Measurements from ENCODE around the gene FHL2. TPM values are rescaled to one million over a fixed set of nuclear protein-coding genes. Genes with fewer than 3 reads are reported as not detected.

The FHL2 gene
- 10 to 100 TPM; 31.7 to 80.5 (median 34.1) TPM for polyA plus RNA-seq (ENCODE audit: insufficient read length in 4 of 4)

- DNase-seq (ENCODE audit: low read depth in 4 of 4, low spot score in 3 of 4) = peak in 1 of 4 donors; percentile 55
Measured at GRCh38 chr2:105398336-105399206, at the start of gene FHL2. FHL2 (minus strand) TSS chr2:105399051; CDS start chr2:105386516, 12,535 bp downstream.

GRCh38 chr2:105447476-105447875 lies 48.6 kb upstream of the FHL2 start:
- no peak for DNase-seq (ENCODE audit: low read depth in 4 of 4, low spot score in 3 of 4)

- DNase-seq (ENCODE audit: low read depth in 4 of 4, low spot score in 3 of 4) = no peak
Measured at GRCh38 chr2:105446501-105446900, 47.6 kb upstream of the FHL2 start.

- DNase-seq (ENCODE audit: low read depth in 4 of 4, low spot score in 3 of 4) = no peak
Measured at GRCh38 chr2:105445976-105446375, 47.1 kb upstream of the FHL2 start.

GRCh38 chr2:105445498-105445897 lies 46.6 kb upstream of the FHL2 start:
- no peak for DNase-seq (ENCODE audit: low read depth in 4 of 4, low spot score in 3 of 4)

GRCh38 chr2:105443617-105444598 lies 45.1 kb upstream of the FHL2 start:
- no peak for DNase-seq (ENCODE audit: low read depth in 4 of 4, low spot score in 3 of 4)

GRCh38 chr2:105442721-105443120 lies 43.9 kb upstream of the FHL2 start:
- no peak for DNase-seq (ENCODE audit: low read depth in 4 of 4, low spot score in 3 of 4)

GRCh38 chr2:105442056-105442455 lies 43.2 kb upstream of the FHL2 start:
- no peak for DNase-seq (ENCODE audit: low read depth in 4 of 4, low spot score in 3 of 4)

- DNase-seq (ENCODE audit: low read depth in 4 of 4, low spot score in 3 of 4) = no peak
Measured at GRCh38 chr2:105439141-105439540, 40.3 kb upstream of the FHL2 start.

- no peak for DNase-seq (ENCODE audit: low read depth in 4 of 4, low spot score in 3 of 4)
Measured at GRCh38 chr2:105438104-105438929, 39.5 kb upstream of the FHL2 start.

- DNase-seq (ENCODE audit: low read depth in 4 of 4, low spot score in 3 of 4) = no peak
Measured at GRCh38 chr2:105437708-105438103, 38.9 kb upstream of the FHL2 start.

- DNase-seq (ENCODE audit: low read depth in 4 of 4, low spot score in 3 of 4) = no peak
Measured at GRCh38 chr2:105432749-105433148, 33.9 kb upstream of the FHL2 start.

- no peak for DNase-seq (ENCODE audit: low read depth in 4 of 4, low spot score in 3 of 4)
Measured at GRCh38 chr2:105432044-105432399, 33.2 kb upstream of the FHL2 start.

- DNase-seq (ENCODE audit: low read depth in 4 of 4, low spot score in 3 of 4) = no peak
Measured at GRCh38 chr2:105431367-105432043, 32.7 kb upstream of the FHL2 start.

GRCh38 chr2:105428387-105429018 lies 29.7 kb upstream of the FHL2 start:
- DNase-seq (ENCODE audit: low read depth in 4 of 4, low spot score in 3 of 4) = no peak

GRCh38 chr2:105427485-105427884 lies 28.6 kb upstream of the FHL2 start:
- no peak for DNase-seq (ENCODE audit: low read depth in 4 of 4, low spot score in 3 of 4)

GRCh38 chr2:105426626-105427292 lies 27.9 kb upstream of the FHL2 start:
- DNase-seq (ENCODE audit: low read depth in 4 of 4, low spot score in 3 of 4) = no peak

- no peak for DNase-seq (ENCODE audit: low read depth in 4 of 4, low spot score in 3 of 4)
Measured at GRCh38 chr2:105425936-105426625, 27.2 kb upstream of the FHL2 start.
